Chondrocyte (in vitro differentiated cells): Measurements from ENCODE around the gene TRDN. TPM values are rescaled to one million over a fixed set of nuclear protein-coding genes. Genes with fewer than 3 reads are reported as not detected.

Experiments used
- DNase-seq: peaks from one replicate; pipeline ENCODE4 v3.0.0; 2021; ENCODE audit warnings: mixed read lengths, low spot score
- H3K27ac Mint-ChIP-seq: one replicate; pipeline ENCODE4 v1.8.0; 2021; ENCODE audit warnings: mild to moderate bottlenecking, moderate library complexity, mixed read lengths; ENCODE audit not compliant: unreplicated experiment
- H3K27me3 Mint-ChIP-seq: 2 replicates; pipeline ENCODE4 v1.8.0; 2021; ENCODE audit warnings: low read depth, mixed read lengths
- H3K36me3 Mint-ChIP-seq: 2 replicates; pipeline ENCODE4 v1.8.0; 2021; ENCODE audit warnings: low read depth, mixed read lengths
- H3K4me1 Mint-ChIP-seq: 2 replicates; pipeline ENCODE4 v1.8.0; 2021; ENCODE audit warnings: low read depth, mild to moderate bottlenecking, mixed read lengths
- H3K4me3 Mint-ChIP-seq: one replicate; pipeline ENCODE4 v1.8.0; 2021; ENCODE audit warnings: mild to moderate bottlenecking, moderate library complexity, mixed read lengths; ENCODE audit not compliant: unreplicated experiment
- H3K9me3 Mint-ChIP-seq: 2 replicates; pipeline ENCODE4 v1.8.0; 2021; ENCODE audit warnings: low read depth, mixed read lengths
- total RNA-seq: library from RNA; stranded (reverse); gene quantifications from 3 replicates; pipeline ENCODE4 v1.2.1, GENCODE V29; 2021
- TF ChIP-seq, protein P1 (sequence below): fragments of 200-600 bp; sonication (generic); IDR thresholded peaks from 2 replicates; pipeline ENCODE4 v1.5.0; 2021; ENCODE audit warnings: antibody characterized with exemption, mild to moderate bottlenecking, moderate library complexity

Gene TRDN
- total RNA-seq, 1 donor from 2014 or later: not detected

DNA sequence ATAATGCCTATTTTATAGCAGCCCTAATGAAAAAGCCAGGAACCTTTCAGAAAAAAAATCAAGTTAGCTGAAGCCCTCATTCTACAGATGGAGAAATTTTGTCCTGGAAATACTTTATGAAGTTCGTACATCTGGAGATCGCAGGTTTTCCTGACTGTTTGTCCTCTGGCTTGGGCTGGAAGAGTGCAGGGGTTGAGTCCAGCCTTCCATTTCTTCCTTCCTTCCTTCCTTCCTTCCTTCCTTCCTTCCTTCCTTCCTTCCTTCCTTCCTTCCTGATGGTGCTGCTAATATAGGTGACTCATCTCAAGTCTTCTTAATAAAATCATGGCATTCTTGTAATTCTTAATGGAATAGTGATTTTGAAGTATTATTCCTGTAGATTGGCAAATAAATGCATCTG is 413.3 kb downstream of the TRDN start:
- Mint-ChIP-seq H3K4me1 (no peaks in the 10 kb centered on the region), H3K9me3 (no peaks in the 10 kb centered on the region), H3K27ac (no peak overlapping the region), H3K4me3 (no peak overlapping the region), H3K36me3 (no peaks in the 10 kb centered on the region), H3K27me3 (peaks cover 8% of the 10 kb centered on the region)
- no peak for DNase-seq
- TF ChIP-seq, protein P1, sequence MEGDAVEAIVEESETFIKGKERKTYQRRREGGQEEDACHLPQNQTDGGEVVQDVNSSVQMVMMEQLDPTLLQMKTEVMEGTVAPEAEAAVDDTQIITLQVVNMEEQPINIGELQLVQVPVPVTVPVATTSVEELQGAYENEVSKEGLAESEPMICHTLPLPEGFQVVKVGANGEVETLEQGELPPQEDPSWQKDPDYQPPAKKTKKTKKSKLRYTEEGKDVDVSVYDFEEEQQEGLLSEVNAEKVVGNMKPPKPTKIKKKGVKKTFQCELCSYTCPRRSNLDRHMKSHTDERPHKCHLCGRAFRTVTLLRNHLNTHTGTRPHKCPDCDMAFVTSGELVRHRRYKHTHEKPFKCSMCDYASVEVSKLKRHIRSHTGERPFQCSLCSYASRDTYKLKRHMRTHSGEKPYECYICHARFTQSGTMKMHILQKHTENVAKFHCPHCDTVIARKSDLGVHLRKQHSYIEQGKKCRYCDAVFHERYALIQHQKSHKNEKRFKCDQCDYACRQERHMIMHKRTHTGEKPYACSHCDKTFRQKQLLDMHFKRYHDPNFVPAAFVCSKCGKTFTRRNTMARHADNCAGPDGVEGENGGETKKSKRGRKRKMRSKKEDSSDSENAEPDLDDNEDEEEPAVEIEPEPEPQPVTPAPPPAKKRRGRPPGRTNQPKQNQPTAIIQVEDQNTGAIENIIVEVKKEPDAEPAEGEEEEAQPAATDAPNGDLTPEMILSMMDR: no peak

GRCh38 chr6:123215211-123215610 is 421.5 kb downstream of the TRDN start:
- Mint-ChIP-seq H3K27ac (no peak overlapping the region), H3K36me3 (no peaks in the 10 kb centered on the region), H3K9me3 (no peaks in the 10 kb centered on the region), H3K27me3 (peaks cover 2% of the 10 kb centered on the region), H3K4me3 (no peak overlapping the region), H3K4me1 (no peaks in the 10 kb centered on the region)
- DNase-seq: no peak
- TF ChIP-seq, protein P1: no peak

- no peak for DNase-seq
- Mint-ChIP-seq H3K9me3 (no peaks in the 10 kb centered on the region), H3K27ac (no peak overlapping the region), H3K4me1 (no peaks in the 10 kb centered on the region), H3K27me3 (peaks cover 2% of the 10 kb centered on the region), H3K36me3 (no peaks in the 10 kb centered on the region), H3K4me3 (no peak overlapping the region)
- TF ChIP-seq, protein P1: no peak
These were observed 422.3 kb downstream of the TRDN start for GRCh38 chr6:123214433-123214832.

- no peak overlapping the region for H3K27ac Mint-ChIP-seq
- H3K4me3 Mint-ChIP-seq: no peak overlapping the region
- H3K9me3 Mint-ChIP-seq: no peaks in the 10 kb centered on the region
- TF ChIP-seq, protein P1: no peak
- H3K4me1 Mint-ChIP-seq: no peaks in the 10 kb centered on the region
- no peaks in the 10 kb centered on the region for H3K36me3 Mint-ChIP-seq
- DNase-seq: no peak
- peaks cover 2% of the 10 kb centered on the region for H3K27me3 Mint-ChIP-seq
These were observed 422.8 kb downstream of the TRDN start for GRCh38 chr6:123213921-123214320.

GRCh38 chr6:123211777-123212545 is 424.8 kb downstream of the TRDN start:
- no peak for DNase-seq
- H3K27ac Mint-ChIP-seq: no peak overlapping the region
- H3K27me3 Mint-ChIP-seq: peaks cover 2% of the 10 kb centered on the region
- H3K4me3 Mint-ChIP-seq: no peak overlapping the region
- H3K36me3 Mint-ChIP-seq: no peaks in the 10 kb centered on the region
- TF ChIP-seq, protein P1: no peak
- no peaks in the 10 kb centered on the region for H3K4me1 Mint-ChIP-seq
- no peaks in the 10 kb centered on the region for H3K9me3 Mint-ChIP-seq
